GM12875 (cell line): Measurements from ENCODE around the gene ASB17.
"Not testable (repeated sequence)": the region's sequence is repeated elsewhere in the genome, so short reads cannot be mapped to it uniquely, and the experiment has no call there.

Experiments
- H3K4me3 ChIP-seq: one replicate; pipeline ENCODE4 v1.5.1; 2011; ENCODE audit warnings: low read depth, low read length, control low read depth
- TF ChIP-seq, protein P1 (sequence below): IDR thresholded peaks from 2 replicates; pipeline ENCODE4 v1.5.1; 2011; ENCODE audit warnings: low read depth, mild to moderate bottlenecking, control low read depth, inconsistent platforms, low read length, moderate library complexity, borderline replicate concordance; ENCODE audit not compliant: insufficient read depth

ASB17 gene

DNA sequence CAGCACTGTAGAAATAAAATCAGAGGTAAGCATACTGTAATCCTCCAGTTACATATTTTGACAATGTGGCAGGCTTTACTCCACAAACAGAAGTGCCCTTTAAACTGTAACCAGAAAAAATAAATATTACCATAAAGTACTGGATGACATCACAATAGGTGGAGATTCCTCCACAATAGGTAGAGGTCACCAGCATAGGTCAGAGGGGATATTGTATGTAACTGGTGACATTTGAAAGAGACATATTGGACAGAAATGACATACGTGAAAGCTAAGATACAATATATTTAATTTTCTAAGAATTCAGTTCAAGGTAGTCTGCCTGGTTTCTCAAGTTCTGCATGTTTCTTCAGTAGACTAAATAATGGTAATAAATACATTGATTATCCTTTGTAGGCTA lies at the start of gene ASB17:
Gene ASB17 (minus strand): TSS at position 101 of the 400 bp plus-strand sequence. CDS start 113 bp downstream, outside the sequence.
- TF ChIP-seq, protein P1, sequence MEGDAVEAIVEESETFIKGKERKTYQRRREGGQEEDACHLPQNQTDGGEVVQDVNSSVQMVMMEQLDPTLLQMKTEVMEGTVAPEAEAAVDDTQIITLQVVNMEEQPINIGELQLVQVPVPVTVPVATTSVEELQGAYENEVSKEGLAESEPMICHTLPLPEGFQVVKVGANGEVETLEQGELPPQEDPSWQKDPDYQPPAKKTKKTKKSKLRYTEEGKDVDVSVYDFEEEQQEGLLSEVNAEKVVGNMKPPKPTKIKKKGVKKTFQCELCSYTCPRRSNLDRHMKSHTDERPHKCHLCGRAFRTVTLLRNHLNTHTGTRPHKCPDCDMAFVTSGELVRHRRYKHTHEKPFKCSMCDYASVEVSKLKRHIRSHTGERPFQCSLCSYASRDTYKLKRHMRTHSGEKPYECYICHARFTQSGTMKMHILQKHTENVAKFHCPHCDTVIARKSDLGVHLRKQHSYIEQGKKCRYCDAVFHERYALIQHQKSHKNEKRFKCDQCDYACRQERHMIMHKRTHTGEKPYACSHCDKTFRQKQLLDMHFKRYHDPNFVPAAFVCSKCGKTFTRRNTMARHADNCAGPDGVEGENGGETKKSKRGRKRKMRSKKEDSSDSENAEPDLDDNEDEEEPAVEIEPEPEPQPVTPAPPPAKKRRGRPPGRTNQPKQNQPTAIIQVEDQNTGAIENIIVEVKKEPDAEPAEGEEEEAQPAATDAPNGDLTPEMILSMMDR: no peak
- H3K4me3 ChIP-seq: no peak within 1 kb of the TSS

- peak overlapping the region; percentile 27 for H3K4me3 ChIP-seq
- TF ChIP-seq, protein P1: no peak
These were observed 49.0 kb upstream of the ASB17 start for GRCh38 chr1:75980972-75981897.

DNA sequence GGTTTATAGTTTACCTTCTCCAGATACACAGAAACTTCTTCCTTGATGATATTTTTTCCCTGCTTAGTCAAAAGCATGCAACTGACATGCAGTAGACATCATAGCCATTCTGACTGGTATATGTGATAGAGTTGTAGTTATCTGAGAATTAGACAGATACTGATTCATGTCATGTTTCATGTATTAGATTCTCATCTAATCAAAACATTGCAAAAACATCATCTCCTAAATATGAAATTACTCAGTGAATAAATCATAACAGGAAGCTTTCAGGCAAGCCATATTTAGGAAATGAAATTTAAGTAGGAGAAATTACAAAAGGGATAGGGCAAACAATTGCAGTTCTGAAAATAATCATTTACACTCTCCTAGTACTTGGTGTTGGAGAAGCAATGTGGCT lies 38.4 kb upstream of the ASB17 start:
- H3K4me3 ChIP-seq: no peak overlapping the region
- TF ChIP-seq, protein P1: no peak

DNA sequence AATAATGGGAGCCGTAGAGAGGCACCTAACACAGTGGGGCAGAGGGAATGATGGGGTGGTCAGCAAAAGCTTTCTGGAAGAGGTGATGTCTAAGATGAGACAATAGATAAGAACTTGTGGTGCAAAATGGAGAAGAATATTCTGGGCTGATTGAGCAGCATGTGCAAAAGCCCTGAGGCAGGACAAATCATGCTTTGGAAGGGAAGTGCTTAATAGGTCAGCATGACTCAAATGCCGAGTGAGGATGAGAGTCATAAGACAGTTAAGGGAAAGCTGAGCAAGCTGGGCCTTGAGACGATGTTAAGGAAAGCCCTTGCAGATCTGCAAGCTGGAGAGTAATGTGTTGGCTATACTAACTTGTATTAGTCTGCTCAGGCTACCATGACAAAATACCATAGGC lies 37.3 kb upstream of the ASB17 start:
- TF ChIP-seq, protein P1: no peak
- no peak overlapping the region for H3K4me3 ChIP-seq

DNA sequence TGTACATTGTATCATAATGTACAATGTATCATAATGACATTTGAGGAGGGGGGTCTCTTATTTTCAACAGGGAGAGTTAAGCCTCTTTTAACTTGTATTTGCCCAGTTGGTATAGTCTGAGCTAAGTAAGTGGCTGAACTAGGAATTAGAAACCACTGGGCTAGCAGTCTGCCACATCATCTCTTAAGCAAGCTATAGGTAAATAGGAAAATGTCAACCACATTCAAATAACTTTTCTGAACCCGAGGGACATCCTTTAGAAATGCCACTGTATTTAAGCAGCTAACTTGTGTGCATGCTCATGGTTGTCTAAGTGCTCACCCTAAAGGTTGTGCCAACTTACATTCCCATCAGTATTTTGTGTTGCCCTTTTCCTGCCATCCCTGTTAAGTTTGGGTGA lies 35.5 kb upstream of the ASB17 start:
- H3K4me3 ChIP-seq: no peak overlapping the region
- TF ChIP-seq, protein P1: no peak

GRCh38 chr1:75964760-75965408 lies 32.7 kb upstream of the ASB17 start:
- TF ChIP-seq, protein P1: no peak
- H3K4me3 ChIP-seq: no peak overlapping the region

- not testable (repeated sequence) for H3K4me3 ChIP-seq
These were observed 32.0 kb upstream of the ASB17 start for GRCh38 chr1:75964110-75964759.
